GM18498 (cell line): ENCODE data around the gene SETD1A.

ENCODE experiments used
- ATAC-seq: cut with Tn5 transposase; IDR thresholded peaks from one replicate; pipeline ENCODE4 v1.9.1; 2021; ENCODE audit warnings: mild to moderate bottlenecking, moderate library complexity; ENCODE audit not compliant: unreplicated experiment

The SETD1A gene

GRCh38 chr16:30980434-30980833 lies 22.9 kb downstream of the SETD1A start:
- ATAC-seq, result no peak

GRCh38 chr16:30980959-30981358 lies 23.4 kb downstream of the SETD1A start:
- ATAC-seq, result no peak

- ATAC-seq, result no peak
Observed at GRCh38 chr16:30982548-30983288, 25.2 kb downstream of the SETD1A start.

DNA sequence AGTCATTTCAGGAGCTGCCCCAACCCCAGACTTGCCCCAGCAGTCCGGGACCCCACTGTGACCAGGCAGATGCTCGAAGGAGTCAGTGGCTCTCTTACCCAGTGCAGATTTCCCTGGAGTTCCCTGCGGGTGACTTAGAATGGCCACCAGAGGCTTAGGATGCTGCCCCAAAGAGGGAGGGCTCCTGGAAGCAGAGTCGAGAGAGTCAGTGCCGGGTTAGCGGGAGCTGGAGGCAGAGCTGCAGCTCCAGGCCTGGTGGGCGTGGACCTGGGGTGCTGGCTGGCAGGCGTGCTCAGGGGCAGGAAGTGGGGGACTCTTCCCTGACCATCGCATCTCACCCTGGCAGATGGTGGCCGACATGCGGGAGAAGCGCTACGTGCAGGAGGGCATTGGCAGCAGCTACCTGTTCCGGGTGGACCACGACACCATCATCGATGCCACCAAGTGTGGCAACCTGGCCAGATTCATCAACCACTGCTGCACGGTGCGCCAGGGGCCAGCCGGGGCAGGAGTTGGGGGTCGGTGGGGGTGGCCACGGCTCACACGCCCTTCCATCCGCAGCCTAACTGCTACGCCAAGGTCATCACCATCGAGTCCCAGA lies 25.8 kb downstream of the SETD1A start:
- ATAC-seq, result no peak

GRCh38 chr16:30983898-30984610 lies 26.5 kb downstream of the SETD1A start:
- ATAC-seq, result no peak

DNA sequence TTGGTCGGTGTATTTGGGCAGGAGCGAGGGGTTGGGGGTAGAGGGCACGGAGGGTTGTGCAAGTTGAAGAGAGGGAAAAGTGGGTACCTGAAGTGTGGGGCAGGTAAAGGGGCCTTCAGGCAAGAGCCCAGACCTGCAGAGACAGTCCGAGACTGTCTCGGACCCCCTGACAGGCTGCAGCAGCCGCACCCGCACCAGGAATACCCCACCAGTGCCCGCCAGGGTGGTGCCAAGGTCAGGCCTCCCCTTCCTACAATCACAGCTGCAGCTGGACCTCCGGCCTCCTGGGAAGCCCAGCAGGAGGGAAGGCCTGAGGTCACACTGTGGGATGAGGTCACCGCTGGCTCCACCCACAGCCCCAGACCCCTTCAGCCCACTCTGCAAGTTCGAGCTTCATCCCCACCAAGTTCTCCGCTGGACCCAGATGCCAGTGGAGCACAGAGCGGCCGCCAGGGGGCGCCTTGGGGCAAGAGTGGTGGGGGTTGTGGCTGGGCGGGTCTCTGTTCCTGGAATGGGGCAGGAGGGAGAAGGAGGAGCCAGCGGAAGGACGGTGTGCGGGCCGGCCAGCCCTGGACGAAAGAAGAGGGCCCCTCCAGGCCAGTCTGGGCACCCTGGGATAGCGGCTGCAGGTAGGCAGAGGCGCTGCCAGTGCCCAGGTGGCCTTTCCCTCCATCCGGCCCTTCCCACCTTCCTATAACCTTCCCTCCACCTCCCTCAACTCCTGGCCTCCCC lies 27.3 kb downstream of the SETD1A start, which contains the start of gene HSD3B7:
Gene HSD3B7, plus strand, starts transcription at position 539 of the 732 bp plus-strand sequence. CDS start 452 bp downstream, outside the sequence.
- no peak for ATAC-seq

DNA sequence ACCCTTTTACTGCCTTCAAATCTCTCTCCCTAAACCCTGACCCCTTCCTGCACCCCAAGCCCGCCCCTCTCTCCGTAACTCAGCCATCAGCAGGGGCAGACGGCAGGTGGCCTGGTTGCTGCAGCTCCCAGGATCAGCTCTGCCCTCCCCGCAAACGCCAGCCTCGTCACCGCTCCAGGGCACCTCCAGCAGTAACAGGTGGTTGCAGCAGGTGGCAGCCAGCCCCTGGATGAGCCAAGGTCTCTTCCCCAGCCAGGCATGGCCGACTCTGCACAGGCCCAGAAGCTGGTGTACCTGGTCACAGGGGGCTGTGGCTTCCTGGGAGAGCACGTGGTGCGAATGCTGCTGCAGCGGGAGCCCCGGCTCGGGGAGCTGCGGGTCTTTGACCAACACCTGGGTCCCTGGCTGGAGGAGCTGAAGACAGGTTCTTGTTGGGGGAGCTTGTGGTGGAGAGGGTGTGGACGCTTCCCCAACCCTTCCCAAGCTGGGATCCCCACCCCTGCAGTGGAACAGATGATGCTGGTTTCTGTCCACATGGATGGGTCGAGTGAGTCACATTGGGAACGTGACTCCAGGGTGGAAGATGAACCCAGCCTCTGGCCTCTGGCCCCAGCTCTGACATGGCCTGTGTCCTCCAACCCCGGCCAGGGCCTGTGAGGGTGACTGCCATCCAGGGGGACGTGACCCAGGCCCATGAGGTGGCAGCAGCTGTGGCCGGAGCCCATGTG lies 28.0 kb downstream of the SETD1A start:
- ATAC-seq, result no peak

- ATAC-seq, result no peak
Observed at GRCh38 chr16:30986129-30986991, 28.8 kb downstream of the SETD1A start.

DNA sequence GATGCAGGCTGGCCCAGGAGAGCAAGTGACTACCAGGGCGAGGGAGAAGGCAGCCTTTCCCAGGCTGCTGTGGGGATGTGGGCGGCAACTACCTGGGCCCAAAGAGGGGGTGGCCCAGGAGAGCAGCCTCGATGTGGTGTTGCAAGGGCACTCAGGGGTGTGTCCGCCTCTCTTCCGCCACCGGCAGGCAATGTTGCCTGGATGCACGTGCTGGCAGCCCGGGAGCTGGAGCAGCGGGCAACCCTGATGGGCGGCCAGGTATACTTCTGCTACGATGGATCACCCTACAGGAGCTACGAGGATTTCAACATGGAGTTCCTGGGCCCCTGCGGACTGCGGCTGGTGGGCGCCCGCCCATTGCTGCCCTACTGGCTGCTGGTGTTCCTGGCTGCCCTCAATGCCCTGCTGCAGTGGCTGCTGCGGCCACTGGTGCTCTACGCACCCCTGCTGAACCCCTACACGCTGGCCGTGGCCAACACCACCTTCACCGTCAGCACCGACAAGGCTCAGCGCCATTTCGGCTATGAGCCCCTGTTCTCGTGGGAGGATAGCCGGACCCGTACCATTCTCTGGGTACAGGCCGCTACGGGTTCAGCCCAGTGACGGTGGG lies 30.1 kb downstream of the SETD1A start:
- no peak for ATAC-seq

GRCh38 chr16:30989469-30990047 lies 32.0 kb downstream of the SETD1A start:
- ATAC-seq, result no peak

GRCh38 chr16:30990105-30990504 lies 32.6 kb downstream of the SETD1A start:
- no peak for ATAC-seq

GRCh38 chr16:30991052-30991451 lies 33.5 kb downstream of the SETD1A start:
- no peak for ATAC-seq

DNA sequence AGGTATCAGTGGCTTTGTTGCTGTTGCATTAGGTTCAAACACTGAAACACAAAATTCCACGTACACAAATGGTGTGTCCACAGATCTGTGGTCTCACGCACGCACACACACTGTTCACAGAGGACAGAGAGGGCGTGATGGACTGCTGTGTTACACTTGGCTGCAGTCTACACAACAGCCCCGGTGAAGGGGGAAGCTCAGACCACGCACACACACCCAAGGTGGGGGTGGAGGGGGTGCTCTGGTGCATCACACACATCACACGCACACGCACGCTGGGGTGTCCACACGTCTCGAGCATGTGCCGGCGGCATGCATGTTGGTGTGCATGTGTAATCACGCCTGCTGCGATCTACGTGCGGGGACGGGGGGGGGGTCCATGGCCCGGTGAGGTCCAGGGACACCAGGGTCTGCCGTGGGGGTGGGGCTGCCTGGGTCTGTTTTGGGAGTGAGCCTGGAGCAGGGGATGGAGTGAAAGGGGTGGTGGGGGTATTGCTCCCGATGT lies 34.8 kb downstream of the SETD1A start:
- ATAC-seq, result no peak

DNA sequence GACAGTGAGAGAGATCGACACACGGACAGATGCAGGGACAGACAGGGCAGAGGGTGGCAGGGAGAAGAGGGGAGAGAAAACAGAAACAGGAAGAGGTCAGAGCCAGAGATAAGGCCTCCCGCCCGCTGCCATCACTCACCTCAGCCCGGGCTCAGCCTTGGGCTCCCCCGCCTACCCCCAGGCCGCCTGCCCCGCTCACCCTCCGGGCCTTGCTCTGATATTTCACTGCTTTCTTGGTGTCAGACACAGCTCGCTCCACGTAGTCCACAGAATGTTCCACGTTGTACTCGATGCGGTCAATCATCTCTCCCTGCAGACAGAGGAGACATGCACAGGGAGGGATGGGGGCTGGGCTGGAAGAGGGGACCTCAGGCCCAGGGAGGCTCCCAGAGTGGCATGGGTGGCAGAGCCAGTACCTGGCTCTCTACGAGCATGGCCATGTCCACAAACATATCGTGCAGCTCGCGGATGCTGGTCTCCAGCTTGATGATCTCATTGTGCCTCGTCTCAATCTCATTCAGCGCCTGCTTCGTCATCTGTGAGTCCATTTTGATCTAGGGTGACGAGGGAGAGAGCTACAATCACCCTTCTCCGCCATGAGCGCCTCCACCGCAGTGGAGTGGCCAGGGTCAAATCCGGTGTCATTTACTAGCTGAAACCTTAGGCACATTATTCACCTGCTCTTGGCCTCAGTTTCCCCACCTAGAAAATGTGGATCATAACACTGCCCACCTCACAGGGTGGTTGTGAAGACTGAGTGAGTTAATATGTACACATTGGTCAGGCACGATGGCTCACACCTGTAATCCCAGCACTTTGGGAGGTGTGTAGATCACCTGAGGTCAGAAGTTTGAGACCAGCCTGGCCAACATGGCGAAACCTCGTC lies 35.6 kb downstream of the SETD1A start:
- no peak for ATAC-seq

GRCh38 chr16:30995927-30996323 lies 38.4 kb downstream of the SETD1A start:
- ATAC-seq, result no peak

- no peak for ATAC-seq
Observed at GRCh38 chr16:30996324-30996984, 38.9 kb downstream of the SETD1A start.
